Erythroblast (primary cell): ENCODE data around the gene SLC2A6.

ENCODE experiments used
- DNase-seq, 2 experiments: peaks; one replicate each; lab custom pipeline; 2025; lab: John Stamatoyannopoulos, UW
- GATA1 ChIP-seq: IDR thresholded peaks from 2 replicates; pipeline ENCODE4 v1.6.1; 2011; ENCODE audit warnings: low read depth, mild to moderate bottlenecking, control low read depth, low read length, moderate library complexity
- POLR2A ChIP-seq: IDR thresholded peaks from 2 replicates; pipeline ENCODE4 v1.6.1; 2011; ENCODE audit warnings: mild to moderate bottlenecking, low read length

SLC2A6 gene

GRCh38 chr9:133472753-133473378 lies 6.0 kb downstream of the SLC2A6 start:
- DNase-seq, result no peak
- no peak for TF ChIP-seq GATA1
- TF ChIP-seq POLR2A, result no peak

- DNase-seq, result no peak
- TF ChIP-seq GATA1, result no peak
- TF ChIP-seq POLR2A, result no peak
These were observed 6.6 kb downstream of the SLC2A6 start for GRCh38 chr9:133472277-133472645.

DNA sequence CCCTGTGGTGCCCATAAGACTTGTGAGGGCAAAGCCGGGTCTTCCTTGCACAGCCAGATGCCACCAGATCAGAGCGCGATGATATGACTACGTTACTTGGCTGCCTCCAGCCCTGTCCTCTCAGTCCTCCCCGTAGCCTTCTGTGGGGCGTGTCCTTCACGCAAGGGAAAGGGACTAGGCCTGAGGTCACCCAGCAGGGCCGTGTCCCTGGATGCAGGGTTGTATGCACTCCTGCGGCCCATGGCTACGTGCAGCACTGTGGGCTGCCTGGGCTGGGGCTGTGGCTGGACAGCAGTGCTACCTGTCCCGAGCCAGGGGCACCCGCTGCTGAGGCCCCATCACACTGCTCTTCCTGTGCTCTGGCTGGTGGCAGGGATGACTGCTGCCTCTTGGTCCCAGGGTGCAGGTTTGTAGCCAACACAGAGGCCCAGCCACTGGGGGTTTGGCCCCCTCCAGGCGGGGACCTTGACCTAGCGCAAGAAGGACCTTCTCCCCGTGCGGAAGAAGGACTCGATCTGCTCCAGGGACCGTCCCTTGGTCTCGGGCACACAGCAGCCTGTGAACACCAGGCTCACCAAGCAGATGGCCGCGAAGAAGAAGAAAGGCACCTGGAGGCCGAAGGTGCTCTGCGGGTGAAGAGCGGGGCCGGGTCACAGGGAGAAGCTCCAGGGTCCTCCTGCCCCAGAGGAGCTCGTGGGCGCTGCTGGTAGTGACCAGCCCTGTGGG lies 7.2 kb downstream of the SLC2A6 start:
- no peak for DNase-seq

GRCh38 chr9:133470988-133471387 lies 7.9 kb downstream of the SLC2A6 start:
- no peak for DNase-seq
- TF ChIP-seq GATA1, result no peak
- TF ChIP-seq POLR2A, result no peak

More for the DNA sequence above, 7.2 kb downstream of the SLC2A6 start:
- no peak for TF ChIP-seq GATA1
- TF ChIP-seq POLR2A, result no peak

GRCh38 chr9:133470427-133470924 lies 8.4 kb downstream of the SLC2A6 start:
- DNase-seq, result no peak
- TF ChIP-seq GATA1, result no peak
- no peak for TF ChIP-seq POLR2A

- no peak for DNase-seq
- no peak for TF ChIP-seq GATA1
- no peak for TF ChIP-seq POLR2A
These were observed 10.0 kb downstream of the SLC2A6 start for GRCh38 chr9:133468777-133469421.

GRCh38 chr9:133468374-133468773 lies 10.5 kb downstream of the SLC2A6 start:
- no peak for DNase-seq
- TF ChIP-seq POLR2A, result no peak
- TF ChIP-seq GATA1, result no peak

- DNase-seq, result no peak
- TF ChIP-seq POLR2A, result no peak
- no peak for TF ChIP-seq GATA1
These were observed 11.8 kb downstream of the SLC2A6 start for GRCh38 chr9:133467101-133467500.

DNA sequence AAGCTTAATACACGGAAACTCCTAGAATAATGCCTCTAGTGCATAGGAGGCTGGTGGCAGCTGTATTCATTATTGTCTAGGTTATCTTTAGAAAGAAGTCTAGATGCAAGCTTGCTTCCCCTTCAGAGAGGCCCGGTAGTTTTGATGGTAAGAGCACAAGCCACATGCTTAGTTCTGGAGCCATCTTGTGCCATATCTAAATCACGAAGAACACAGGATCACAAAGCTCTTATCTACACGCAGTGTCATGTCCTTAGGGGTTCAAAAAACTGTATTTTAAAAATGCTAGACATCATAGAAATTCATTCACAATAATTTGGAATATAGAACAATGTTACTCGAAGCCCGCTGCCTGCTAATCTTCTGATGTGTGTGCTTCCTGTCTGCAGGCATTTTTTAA lies 12.9 kb downstream of the SLC2A6 start:
- no peak for TF ChIP-seq POLR2A
- DNase-seq, result no peak

DNA sequence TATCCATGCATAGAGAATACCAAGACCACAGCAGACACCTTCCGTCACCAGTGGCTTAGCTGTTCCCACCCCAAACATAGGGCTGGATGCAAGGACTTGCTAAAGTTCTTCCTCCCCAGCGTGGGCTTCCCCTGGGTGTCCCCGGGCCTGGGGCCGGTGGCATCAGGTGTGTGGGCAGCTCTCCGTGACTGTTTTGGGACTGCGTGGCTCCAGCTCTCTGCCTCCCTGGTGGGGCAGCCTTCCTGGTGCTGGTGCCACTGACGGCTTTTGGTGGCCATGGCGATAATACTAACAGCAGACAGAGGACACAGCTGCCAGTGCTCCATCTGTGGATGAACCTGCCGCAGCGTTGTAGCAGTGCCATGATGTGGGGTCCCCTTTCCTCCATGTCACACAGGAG lies 14.3 kb downstream of the SLC2A6 start:
- no peak for TF ChIP-seq POLR2A
- no peak for TF ChIP-seq GATA1
- DNase-seq, result no peak

DNA sequence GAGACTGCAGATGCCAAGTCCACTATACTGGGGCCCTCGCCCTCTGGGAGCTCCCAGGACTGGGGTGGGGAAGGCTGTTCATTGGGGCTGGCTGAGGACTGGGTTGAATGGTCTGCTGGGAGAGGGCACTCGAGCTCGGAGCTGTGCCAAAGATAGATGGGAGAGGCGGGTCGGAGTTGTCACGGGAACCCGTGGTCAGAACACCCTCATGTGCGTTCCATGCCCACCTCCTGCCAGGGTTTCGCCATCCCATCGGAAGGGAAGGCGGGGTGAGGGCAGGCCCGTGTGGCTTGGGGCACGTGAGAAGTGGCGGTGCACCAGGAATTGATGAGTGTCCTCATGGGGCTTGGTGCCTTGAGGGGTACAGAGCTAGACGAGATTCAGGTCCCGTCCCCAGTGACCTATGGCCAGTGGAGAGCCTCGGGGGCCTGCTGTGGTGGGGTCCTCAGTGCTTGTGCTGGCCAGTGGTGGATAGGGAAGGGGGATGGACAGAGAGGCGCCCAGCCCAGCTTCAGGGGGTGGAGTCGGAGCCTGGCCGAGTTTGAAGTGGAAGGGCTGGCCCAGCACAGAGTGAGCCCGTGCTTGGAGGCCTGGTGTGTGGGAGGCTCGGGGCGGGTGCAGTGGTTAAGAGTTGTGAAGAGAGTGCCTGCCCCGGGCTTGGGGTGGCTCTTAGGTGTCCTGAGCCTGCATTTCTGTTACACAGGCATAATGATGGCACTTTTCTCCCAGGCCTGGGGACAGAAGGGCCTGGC lies 14.9 kb downstream of the SLC2A6 start:
- no peak for DNase-seq
- TF ChIP-seq GATA1 (no peak), POLR2A (no peak)

- DNase-seq, result no peak
- TF ChIP-seq GATA1, result no peak
- no peak for TF ChIP-seq POLR2A
These were observed 15.6 kb downstream of the SLC2A6 start for GRCh38 chr9:133463234-133463863.

DNA sequence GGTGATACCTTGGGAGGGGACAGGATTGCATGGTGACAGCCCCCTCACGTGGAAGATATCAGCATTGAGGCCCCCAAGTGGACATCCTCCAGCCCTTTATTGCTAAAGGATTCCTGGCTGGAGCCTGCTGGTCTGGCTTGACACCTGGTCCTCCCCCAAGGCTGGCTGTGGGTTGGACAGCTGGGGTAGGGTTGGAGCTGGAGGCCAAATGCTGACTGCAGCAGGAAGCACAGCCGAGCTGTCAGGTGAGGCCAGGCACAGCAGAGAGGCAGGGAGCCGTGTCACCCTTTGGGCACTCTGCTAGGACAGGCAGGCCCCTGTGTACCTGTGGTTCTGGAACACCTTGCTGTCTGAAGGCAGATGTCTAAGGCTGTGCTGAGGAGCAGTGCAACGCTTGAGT lies 16.9 kb downstream of the SLC2A6 start:
- no peak for TF ChIP-seq POLR2A
- no peak for TF ChIP-seq GATA1
- DNase-seq, result no peak
